Measurements from ENCODE around the gene ADAM22.
"Not testable (repeated sequence)": the region's sequence is repeated elsewhere in the genome, so short reads cannot be mapped to it uniquely, and the experiment has no call there.

The ADAM22 gene

DNA sequence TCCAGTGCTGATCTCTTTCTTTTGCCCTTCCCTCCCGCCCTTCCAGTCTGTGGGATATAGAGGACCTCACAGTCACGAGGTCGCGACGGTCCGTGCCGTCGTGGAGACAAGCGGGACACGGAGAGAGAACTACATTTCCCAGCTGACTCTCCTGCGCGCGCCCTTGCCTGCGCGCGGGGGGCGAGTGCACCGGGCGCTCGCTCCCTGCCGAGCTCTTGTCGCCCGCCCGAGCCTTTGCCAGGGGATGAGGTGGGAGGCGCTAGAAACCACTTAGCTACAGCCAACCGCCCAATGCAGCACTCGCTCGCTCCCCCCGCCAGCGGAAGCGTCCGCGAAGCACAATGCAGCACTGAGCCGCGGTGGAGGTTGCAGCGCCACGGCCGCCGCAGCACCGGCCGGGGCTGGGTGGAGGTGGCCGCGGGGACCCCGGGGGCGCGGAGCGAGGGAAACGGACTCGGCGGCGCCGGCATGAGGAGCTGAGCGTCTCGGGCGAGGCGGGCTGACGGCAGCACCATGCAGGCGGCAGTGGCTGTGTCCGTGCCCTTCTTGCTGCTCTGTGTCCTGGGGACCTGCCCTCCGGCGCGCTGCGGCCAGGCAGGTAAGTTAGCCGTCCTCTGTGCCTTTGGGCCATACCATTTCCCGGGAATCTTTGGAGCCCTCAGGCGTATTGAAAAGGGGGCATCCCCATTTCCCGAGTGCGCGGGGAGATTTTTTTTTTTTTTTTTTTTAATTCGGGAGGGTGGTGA is at the start of gene ADAM22:
TSS of gene ADAM22 (plus strand) at position 299 of the 746 bp plus-strand sequence. CDS start at position 514, 215 bp downstream.
- DNase-seq: peak; percentile 82

- no peak for DNase-seq
These were observed 49.0 kb upstream of the ADAM22 start for GRCh38 chr7:87885018-87885417.

GRCh38 chr7:87886875-87887274 is 47.2 kb upstream of the ADAM22 start:
- DNase-seq: peak; percentile 35

GRCh38 chr7:87895363-87895762 is 38.7 kb upstream of the ADAM22 start:
- no peak for DNase-seq

DNA sequence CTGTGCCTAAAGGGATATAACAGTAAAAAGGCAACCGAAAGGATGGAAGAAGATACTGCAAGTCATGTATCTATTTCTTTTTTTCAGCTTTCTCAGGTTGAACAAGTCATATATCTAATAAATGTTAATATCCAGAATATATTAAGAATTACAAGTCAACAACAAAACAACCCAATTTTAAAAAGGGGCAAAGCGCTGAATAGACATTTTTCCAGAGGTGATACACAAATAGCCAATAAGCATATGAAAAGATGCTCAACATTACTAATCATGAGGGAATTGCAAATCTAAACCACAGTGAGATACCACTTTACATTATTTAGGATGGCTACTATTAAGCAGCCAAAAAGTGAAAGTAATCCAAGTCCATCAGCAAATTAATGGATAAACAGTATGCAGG is 34.8 kb upstream of the ADAM22 start:
- DNase-seq: no peak

- peak; percentile 33 for DNase-seq
These were observed 26.7 kb upstream of the ADAM22 start for GRCh38 chr7:87907136-87907906.

DNA sequence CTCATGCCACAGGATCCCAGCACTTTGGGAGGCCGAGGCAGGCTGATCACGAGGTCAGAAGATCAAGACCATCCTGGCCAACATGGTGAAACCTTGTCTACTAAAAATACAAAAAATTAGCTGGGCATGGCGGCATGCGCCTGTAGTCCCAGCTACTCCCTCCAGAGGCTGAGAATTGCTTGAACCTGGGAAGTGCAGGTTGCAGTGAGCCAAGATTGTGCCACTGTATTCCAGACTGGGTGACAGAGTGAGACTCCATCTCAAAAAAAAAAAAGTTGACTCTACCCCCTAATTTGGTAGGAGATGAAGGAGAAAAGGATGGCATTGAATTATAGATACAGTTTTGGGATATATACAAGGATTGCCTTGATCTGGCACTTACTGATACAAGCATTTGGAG is 25.2 kb upstream of the ADAM22 start:
- not testable (repeated sequence) for DNase-seq

- DNase-seq: no peak
These were observed 21.9 kb upstream of the ADAM22 start for GRCh38 chr7:87912121-87912520.

GRCh38 chr7:87918740-87919139 is 15.3 kb upstream of the ADAM22 start:
- DNase-seq: no peak

DNA sequence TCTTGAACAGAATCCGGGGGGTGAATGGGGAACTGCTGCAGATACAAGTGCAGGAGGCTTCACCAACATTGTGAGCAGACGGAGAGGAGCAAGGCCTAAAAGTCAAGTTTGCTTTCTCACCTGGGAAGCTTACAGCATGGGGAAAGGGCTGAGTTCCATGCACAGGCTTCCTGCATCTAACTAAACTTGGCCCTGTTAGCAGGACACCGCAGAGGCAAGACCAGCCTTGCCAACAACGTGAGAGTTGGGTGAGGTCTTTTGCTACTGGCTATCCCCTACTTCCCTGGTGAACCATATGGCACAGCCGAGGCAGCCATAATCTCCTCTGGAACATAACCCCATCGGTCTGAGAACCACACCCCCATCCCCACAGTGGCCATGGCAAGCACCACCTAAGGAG is 14.2 kb upstream of the ADAM22 start:
- DNase-seq: no peak

- no peak for DNase-seq
These were observed 13.5 kb upstream of the ADAM22 start for GRCh38 chr7:87920578-87920977.

DNA sequence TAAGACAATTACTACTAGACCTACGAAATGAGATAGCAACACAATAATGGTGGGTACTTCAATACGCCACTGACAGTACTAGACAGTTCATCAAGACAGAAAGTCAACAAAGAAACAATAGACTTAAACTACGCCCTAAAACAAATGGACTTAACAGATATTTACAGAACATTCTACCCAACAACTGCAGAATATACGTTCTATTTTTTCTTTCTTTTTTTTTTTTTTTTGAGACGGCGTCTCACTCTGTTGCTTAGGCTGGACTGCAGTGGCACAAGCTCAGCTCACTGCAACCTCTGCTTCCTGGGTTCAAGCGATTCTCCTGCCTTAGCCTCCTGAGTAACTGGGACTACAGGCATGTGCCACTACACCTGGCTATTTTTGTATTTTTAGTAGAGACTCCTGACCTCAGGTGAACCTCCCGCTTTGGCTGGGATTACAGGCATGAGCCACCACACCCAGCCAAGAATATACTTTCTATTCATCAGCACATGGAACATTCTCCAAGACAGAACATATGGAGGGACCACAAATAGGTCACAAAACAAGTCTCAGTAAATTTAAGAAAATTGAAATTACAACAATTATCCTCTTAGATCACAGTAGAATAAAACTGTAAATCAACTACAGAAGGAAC is 11.2 kb upstream of the ADAM22 start:
- DNase-seq: not testable (repeated sequence)

DNA sequence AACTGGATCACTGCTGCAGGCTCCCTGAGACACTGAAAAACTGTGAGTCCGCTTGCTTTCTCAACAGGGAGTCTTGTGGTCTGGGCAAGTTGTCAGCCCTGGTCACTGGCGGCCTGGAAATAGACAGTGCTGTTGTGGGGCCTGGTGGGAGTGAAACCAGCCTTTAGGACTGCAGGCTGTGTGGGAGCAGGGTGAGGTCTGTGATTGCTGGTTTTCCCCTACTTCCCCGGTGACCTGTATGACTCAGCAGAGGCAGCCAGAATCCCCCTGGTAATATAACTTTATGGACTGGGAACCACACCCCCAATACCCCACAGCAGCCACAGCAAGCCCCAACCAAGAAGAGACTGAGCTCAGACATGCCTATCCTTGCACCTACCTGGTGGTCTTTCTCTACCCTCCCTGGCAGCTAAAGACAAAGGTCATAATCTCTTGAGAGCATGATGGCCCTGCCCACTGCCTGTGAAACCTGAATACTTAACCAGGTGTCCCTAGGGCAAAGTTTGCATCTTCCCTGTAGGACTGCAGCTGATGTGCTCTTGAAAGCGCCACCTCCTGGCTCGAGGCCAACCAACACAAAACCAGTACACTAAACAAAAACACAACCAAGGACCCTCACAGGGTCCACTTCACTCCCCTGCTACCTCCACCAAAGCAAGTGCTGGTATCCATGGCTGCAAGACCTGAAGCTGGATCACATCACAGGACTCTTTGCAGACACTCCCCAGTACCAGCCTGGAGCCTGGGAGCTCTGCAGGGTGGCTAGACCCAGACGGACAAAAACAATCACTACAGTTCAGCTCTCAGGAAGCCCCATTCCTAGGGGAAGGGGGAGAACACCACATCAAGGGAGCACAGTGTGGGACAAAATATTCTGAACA is 7.2 kb upstream of the ADAM22 start:
- DNase-seq: no peak

- no peak for DNase-seq
These were observed 472 bp upstream of the ADAM22 start for GRCh38 chr7:87933605-87933952.

- no peak for DNase-seq
These were observed 790 bp downstream of the ADAM22 start for GRCh38 chr7:87934699-87935383.

- DNase-seq: no peak
These were observed 1.3 kb downstream of the ADAM22 start for GRCh38 chr7:87935384-87935706.

DNA sequence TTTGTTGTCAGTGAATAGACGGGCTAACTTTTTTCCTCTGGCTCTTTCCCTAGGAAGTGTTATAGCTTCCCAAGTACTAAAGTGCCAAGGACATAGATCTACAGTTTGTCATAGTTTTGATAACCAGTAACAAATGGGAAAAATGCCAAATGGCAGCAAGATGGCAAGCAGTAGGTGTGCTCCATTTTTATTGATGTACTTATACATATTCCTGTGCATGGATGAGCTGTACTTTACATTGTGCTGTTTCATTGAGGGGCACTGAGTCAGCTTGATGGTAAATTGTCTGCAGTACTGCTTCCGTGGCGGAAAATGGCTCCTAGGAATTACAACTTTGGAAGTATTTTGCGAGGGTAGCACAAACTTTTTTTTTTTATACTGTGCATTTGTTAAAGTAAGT is 7.1 kb downstream of the ADAM22 start:
- no peak for DNase-seq

- DNase-seq: no peak
These were observed 10.5 kb downstream of the ADAM22 start for GRCh38 chr7:87944547-87944946.

DNA sequence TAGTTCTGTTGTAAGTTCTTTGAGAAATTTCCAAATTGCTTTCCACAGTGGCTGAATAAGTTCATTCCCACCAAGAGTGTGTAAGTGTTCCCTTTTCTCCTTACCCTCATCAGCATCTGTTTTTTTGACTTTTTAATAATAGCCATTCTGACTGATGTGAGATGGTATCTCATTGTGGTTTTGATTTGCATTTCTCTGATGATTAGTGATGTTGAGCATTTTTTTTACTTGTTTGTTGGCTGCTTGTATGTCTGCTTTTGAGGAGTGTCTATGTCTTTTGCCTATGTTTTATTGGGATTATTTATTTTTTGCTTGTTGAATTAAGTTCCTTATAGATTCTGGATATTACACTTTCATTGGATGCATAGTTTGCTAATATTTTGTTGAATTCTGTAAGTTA is 11.9 kb downstream of the ADAM22 start:
- not testable (repeated sequence) for DNase-seq

- DNase-seq: no peak
These were observed 14.3 kb downstream of the ADAM22 start for GRCh38 chr7:87948371-87948770.

DNA sequence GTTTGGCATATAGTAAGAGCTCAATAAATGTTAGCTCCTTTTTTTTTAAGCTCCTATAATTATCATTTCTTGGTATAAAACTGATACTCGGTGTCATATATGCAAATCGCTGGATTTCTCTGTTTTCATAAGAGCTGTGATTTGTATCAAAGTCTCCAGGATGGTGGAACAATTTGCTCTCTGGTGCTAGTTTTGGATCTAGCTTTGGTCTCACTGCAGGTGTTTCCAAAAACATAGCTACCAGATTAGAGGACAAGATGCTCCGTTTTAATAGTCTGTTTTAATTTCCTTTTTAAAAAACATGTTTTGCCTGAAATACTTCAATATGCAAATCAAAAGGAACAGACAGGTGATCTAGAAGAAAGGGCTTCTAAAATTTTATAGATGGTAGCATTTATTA is 25.3 kb downstream of the ADAM22 start:
- no peak for DNase-seq

DNA sequence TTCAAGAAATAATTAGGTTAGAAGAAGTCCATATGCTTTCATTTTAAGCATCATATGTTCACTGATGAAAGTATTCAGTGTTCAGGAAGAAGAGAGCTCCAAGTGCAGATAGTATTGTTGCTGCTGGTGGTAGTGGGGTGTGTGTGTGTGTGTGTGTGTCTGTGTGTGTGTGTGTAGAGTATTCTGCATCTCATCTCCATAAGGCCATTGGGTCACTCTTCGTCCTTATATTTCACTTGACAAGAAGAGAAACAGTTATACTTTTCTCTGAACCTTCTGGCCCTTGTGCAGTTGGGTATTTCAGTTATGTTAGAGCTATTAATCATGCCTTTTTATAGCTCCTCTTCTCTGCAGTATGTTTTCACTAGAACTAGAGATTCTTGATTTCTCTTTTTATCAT is 26.2 kb downstream of the ADAM22 start:
- peak; percentile 2 for DNase-seq

GRCh38 chr7:87961754-87962153 is 27.7 kb downstream of the ADAM22 start:
- DNase-seq: no peak

All from fibroblast of skin of right quadriceps (primary cell).